IPS-NIHi7 (cell line): ENCODE results near the gene SKA1.

Source experiments
- DNase-seq: peaks from one replicate; pipeline ENCODE4 v3.0.0; 2012; ENCODE audit warnings: mixed read lengths; ENCODE audit errors: extremely low spot score

The SKA1 gene

GRCh38 chr18:50374753-50375391 lies at the start of gene SKA1:
SKA1 (plus strand) TSS chr18:50375046; CDS start chr18:50375831, 785 bp downstream.
- peak; percentile 98 for DNase-seq

- DNase-seq = no peak
Measured at GRCh38 chr18:50327983-50328382, 46.9 kb upstream of the SKA1 start.

GRCh38 chr18:50330176-50330575 lies 44.7 kb upstream of the SKA1 start:
- no peak for DNase-seq

GRCh38 chr18:50331691-50332090 lies 43.2 kb upstream of the SKA1 start:
- no peak for DNase-seq

- no peak for DNase-seq
Measured at GRCh38 chr18:50334546-50335152, 40.2 kb upstream of the SKA1 start.

- DNase-seq = no peak
Measured at GRCh38 chr18:50338122-50338521, 36.7 kb upstream of the SKA1 start.

GRCh38 chr18:50338715-50339114 lies 36.1 kb upstream of the SKA1 start:
- no peak for DNase-seq

GRCh38 chr18:50340078-50340477 lies 34.8 kb upstream of the SKA1 start:
- DNase-seq = peak; percentile 68

- DNase-seq = no peak
Measured at GRCh38 chr18:50341443-50341842, 33.4 kb upstream of the SKA1 start.

DNA sequence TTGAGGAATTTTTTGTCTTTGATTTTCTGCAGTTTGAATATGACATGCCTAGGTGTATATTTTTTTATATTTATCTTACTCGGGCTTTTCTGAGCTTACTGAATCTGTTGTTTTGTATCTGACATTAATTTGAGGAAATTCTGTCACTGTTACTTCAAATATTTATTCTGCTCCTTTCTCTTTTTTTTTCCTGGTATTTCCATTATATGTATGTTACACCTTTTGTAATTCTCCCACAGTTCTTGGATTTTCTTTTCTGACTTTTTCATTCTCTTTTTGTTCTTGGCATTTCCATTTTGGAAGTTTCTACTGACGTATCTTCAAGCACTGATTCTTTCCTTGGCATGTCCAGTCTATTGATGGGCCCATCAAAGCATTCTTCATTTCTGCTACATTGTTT lies 24.1 kb upstream of the SKA1 start:
- DNase-seq = no peak

- DNase-seq = peak; percentile 17
Measured at GRCh38 chr18:50356036-50356945, 18.6 kb upstream of the SKA1 start.

GRCh38 chr18:50358844-50359243 lies 16.0 kb upstream of the SKA1 start:
- DNase-seq = no peak

DNA sequence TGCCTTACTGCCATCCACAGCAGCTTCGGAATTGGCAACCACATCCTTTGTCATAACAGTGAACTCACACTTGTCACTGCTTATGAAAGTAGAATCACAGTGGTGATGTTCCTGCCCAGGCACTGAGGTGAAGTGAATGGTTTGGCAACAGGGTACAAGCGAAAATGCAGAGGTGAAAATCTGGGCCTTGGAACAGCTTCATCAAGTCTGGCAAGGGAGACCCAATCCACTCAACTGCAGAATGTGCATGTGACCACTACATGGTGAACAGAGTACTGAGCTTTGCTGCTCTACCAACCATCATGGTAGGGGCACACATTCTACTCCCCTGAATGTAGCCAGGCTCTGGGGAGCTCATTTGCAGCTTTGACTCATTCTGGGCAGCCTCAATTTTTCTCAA lies 15.0 kb upstream of the SKA1 start:
- no peak for DNase-seq

- no peak for DNase-seq
Measured at GRCh38 chr18:50360611-50361010, 14.2 kb upstream of the SKA1 start.

- DNase-seq = no peak
Measured at GRCh38 chr18:50369672-50370071, 5.2 kb upstream of the SKA1 start.

DNA sequence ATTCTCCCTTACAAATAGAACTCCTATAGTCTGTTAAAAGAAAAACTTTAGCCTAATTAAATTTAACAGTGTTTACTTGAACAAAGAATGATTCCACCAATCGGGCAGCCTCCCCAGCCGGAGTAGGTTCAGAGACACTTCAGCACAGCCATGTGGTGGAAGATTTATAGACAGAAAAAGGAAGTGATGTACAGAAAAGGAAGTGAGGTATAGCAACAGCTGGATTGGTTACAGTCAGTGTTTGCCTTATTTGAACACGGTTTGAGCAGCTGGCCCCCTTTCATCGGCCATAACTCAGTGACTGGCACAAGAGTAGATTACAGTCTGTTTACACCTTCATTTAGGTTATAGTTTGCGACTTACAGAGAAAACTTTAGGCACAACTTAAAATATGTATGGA lies 2.1 kb upstream of the SKA1 start:
- no peak for DNase-seq

DNA sequence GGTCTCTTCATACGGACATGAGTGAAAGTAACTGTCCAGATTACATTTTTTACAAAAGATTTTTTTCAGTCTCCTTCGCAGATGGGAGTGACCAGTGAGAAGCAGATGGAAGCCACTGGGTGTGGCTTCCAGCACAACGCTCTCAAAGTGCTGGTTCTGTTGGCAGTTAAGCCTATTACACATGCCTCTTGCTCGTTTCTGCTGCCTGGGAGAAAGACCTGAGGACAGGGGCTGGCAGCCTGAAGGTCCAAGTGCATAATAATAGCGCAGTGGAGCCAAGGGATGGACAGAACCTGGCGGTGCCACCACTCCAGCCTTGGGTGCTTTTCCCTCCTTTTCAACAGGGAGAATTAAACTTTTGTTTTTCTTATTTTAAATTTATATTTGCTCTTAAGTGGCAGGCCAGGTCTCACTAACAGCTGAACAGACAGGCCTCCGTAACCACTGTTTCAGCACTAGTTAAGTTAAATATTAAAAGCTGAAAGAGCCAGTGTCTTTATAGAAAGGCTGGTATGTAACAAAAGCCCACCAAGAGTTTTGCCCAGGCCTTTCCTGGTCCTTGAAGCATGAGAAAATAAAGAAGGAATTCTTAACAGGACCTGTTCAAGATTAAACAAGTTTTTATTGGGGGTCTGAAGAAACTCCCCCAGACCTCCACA lies 1.2 kb upstream of the SKA1 start:
- peak; percentile 10 for DNase-seq

- no peak for DNase-seq
Measured at GRCh38 chr18:50374220-50374752, 560 bp upstream of the SKA1 start.

GRCh38 chr18:50377061-50377798 lies 2.4 kb downstream of the SKA1 start:
- no peak for DNase-seq

DNA sequence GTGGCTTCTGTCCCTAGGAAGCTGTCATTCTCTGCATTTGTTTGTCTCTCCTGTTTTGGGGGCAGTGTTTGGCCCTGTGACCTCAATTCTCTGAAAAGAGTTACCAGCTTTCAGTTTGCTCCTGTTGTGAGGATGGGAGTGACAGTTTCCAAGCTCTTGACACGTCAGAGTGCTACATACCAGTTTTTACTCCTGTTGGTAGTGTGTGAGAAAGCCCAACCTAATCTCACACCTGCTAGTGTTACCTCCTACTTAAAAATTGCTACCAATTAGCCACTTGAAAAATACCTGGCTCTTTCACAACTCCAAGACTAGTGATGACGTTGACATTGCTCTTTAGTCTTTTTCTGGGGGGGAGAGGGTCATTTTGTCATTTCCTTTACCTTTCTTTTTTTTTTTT lies 14.1 kb downstream of the SKA1 start:
- DNase-seq = no peak

GRCh38 chr18:50393802-50394201 lies 19.0 kb downstream of the SKA1 start:
- no peak for DNase-seq
